ENCODE measurements around the gene EOMES.
A peak's percentile ranks its signal among the peaks of the same experiment; 100 is the strongest.

Gene EOMES

GRCh38 chr3:27720899-27721716 lies 1.0 kb downstream of the EOMES start:
- peak in 1 of 3 donors; percentile 56 for DNase-seq

- DNase-seq = no peak
Measured at GRCh38 chr3:27719314-27720003, 2.7 kb downstream of the EOMES start.

GRCh38 chr3:27718459-27718858 lies 3.7 kb downstream of the EOMES start:
- peak in 1 of 3 donors; percentile 17 for DNase-seq

- no peak for DNase-seq
Measured at GRCh38 chr3:27717200-27717852, 4.8 kb downstream of the EOMES start.

- no peak for DNase-seq
Measured at GRCh38 chr3:27716309-27716708, 5.8 kb downstream of the EOMES start.

- DNase-seq = no peak
Measured at GRCh38 chr3:27715863-27716262, 6.3 kb downstream of the EOMES start.

GRCh38 chr3:27715454-27715806 lies 6.7 kb downstream of the EOMES start:
- DNase-seq = no peak

GRCh38 chr3:27714692-27715453 lies 7.2 kb downstream of the EOMES start:
- DNase-seq = peak in 1 of 3 donors; percentile 16

- DNase-seq = no peak
Measured at GRCh38 chr3:27714146-27714526, 8.0 kb downstream of the EOMES start.

- DNase-seq = peak in 1 of 3 donors; percentile 7
Measured at GRCh38 chr3:27713435-27714145, 8.5 kb downstream of the EOMES start.

- no peak for DNase-seq
Measured at GRCh38 chr3:27713078-27713423, 9.1 kb downstream of the EOMES start.

GRCh38 chr3:27712136-27713077 lies 9.7 kb downstream of the EOMES start:
- DNase-seq = peak; percentile 81 to 90 (median 88)

GRCh38 chr3:27708250-27708649 lies 13.9 kb downstream of the EOMES start:
- no peak for DNase-seq

GRCh38 chr3:27699067-27699466 lies 23.1 kb downstream of the EOMES start:
- DNase-seq = no peak

GRCh38 chr3:27696906-27697305 lies 25.2 kb downstream of the EOMES start:
- no peak for DNase-seq

GRCh38 chr3:27695636-27696035 lies 26.5 kb downstream of the EOMES start:
- no peak for DNase-seq

GRCh38 chr3:27688053-27688452 lies 34.1 kb downstream of the EOMES start:
- DNase-seq = peak; percentile 64 to 69 (median 67)

GRCh38 chr3:27686642-27687041 lies 35.5 kb downstream of the EOMES start:
- no peak for DNase-seq

- no peak for DNase-seq
Measured at GRCh38 chr3:27685474-27685873, 36.6 kb downstream of the EOMES start.

- DNase-seq = no peak
Measured at GRCh38 chr3:27684302-27684701, 37.8 kb downstream of the EOMES start.

GRCh38 chr3:27681249-27681748 lies 40.8 kb downstream of the EOMES start:
- DNase-seq = peak; percentile 75 to 86 (median 83)
